ENCODE data around the gene METTL24. TPM values are rescaled to one million over a fixed set of nuclear protein-coding genes. Genes with fewer than 3 reads are reported as not detected.
"Not testable (repeated sequence)": the region's sequence is repeated elsewhere in the genome, so short reads cannot be mapped to it uniquely, and the experiment has no call there.

Gene METTL24
- total and polyA plus RNA-seq, 3 donors from 2014 or later: 3.5 to 6.3 (median 6.0) TPM

GRCh38 chr6:110354153-110354552, 4.0 kb downstream of the METTL24 start:
- Histone ChIP-seq H3K4me3 (no peak overlapping the region), H3K9me3 (no peaks in the 10 kb centered on the region), H3K36me3 (ENCODE audit: low read depth, missing control alignments) (no peaks in the 10 kb centered on the region), H3K4me1 (peaks cover 10% of the 10 kb centered on the region), H3K27ac (no peak overlapping the region), H3K27me3 (no peaks in the 10 kb centered on the region)
- TF ChIP-seq CTCF (IDR thresholded peaks at IDR 0.05) (no peak), POLR2A (IDR thresholded peaks at IDR 0.05) (no peak)
- intact Hi-C loops (cut with DNase I; ENCODE audit: low total_unique reads): no loop called here
- DNase-seq: no peak
- WGBS, 2 donors: 81 to 87% methylated on average over 2 of the region's 2 CpGs

- no peak overlapping the region for H3K4me3 ChIP-seq
- intact Hi-C loops (cut with DNase I; ENCODE audit: low total_unique reads): no loop called here
- 71 to 77% methylated on average over 4 of the region's 4 CpGs for WGBS, 2 donors
- no peaks in the 10 kb centered on the region for H3K9me3 ChIP-seq
- no peak overlapping the region for H3K27ac ChIP-seq
- peaks cover 7% of the 10 kb centered on the region for H3K4me1 ChIP-seq
- H3K36me3 ChIP-seq (ENCODE audit: low read depth, missing control alignments): no peaks in the 10 kb centered on the region
- DNase-seq: no peak
- TF ChIP-seq CTCF (IDR thresholded peaks at IDR 0.05): no peak
- no peak for TF ChIP-seq POLR2A (IDR thresholded peaks at IDR 0.05)
- H3K27me3 ChIP-seq: no peaks in the 10 kb centered on the region
Observed at GRCh38 chr6:110353457-110354001, 4.6 kb downstream of the METTL24 start.

GRCh38 chr6:110352563-110353262, 5.4 kb downstream of the METTL24 start:
- TF ChIP-seq POLR2A (IDR thresholded peaks at IDR 0.05) (no peak), CTCF (IDR thresholded peaks at IDR 0.05) (no peak)
- no peaks in the 10 kb centered on the region for H3K9me3 ChIP-seq
- peak overlapping the region in 1 of 2 donors; percentile 39 for H3K27ac ChIP-seq
- H3K27me3 ChIP-seq: no peaks in the 10 kb centered on the region
- no peak overlapping the region for H3K4me3 ChIP-seq
- 48 to 50% methylated on average over 7 of the region's 7 CpGs for WGBS, 2 donors
- DNase-seq: no peak
- intact Hi-C loops (cut with DNase I; ENCODE audit: low total_unique reads): no loop called here
- H3K36me3 ChIP-seq (ENCODE audit: low read depth, missing control alignments): no peaks in the 10 kb centered on the region
- peaks cover 3% of the 10 kb centered on the region for H3K4me1 ChIP-seq

GRCh38 chr6:110351986-110352385, 6.2 kb downstream of the METTL24 start:
- TF ChIP-seq CTCF (IDR thresholded peaks at IDR 0.05) (no peak), POLR2A (IDR thresholded peaks at IDR 0.05) (no peak)
- Histone ChIP-seq H3K4me1 (peaks cover 3% of the 10 kb centered on the region), H3K36me3 (ENCODE audit: low read depth, missing control alignments) (no peaks in the 10 kb centered on the region), H3K9me3 (no peaks in the 10 kb centered on the region), H3K4me3 (no peak overlapping the region), H3K27me3 (no peaks in the 10 kb centered on the region), H3K27ac (no peak overlapping the region)
- intact Hi-C loops (cut with DNase I; ENCODE audit: low total_unique reads): no loop called here
- 78% methylated on average over 4 of the region's 4 CpGs for WGBS, 2 donors
- no peak for DNase-seq

GRCh38 chr6:110351546-110351945, 6.6 kb downstream of the METTL24 start:
- H3K27ac ChIP-seq: no peak overlapping the region
- intact Hi-C loops (cut with DNase I; ENCODE audit: low total_unique reads): no loop called here
- H3K4me1 ChIP-seq: peaks cover 3% of the 10 kb centered on the region
- no peaks in the 10 kb centered on the region for H3K27me3 ChIP-seq
- no peaks in the 10 kb centered on the region for H3K9me3 ChIP-seq
- no peak overlapping the region for H3K4me3 ChIP-seq
- 87 to 89% methylated on average over 3 of the region's 3 CpGs for WGBS, 2 donors
- TF ChIP-seq CTCF (IDR thresholded peaks at IDR 0.05) (no peak), POLR2A (IDR thresholded peaks at IDR 0.05) (no peak)
- H3K36me3 ChIP-seq (ENCODE audit: low read depth, missing control alignments): no peaks in the 10 kb centered on the region
- DNase-seq: no peak

- H3K4me3 ChIP-seq; H3K27ac ChIP-seq; H3K9me3 ChIP-seq; H3K27me3 ChIP-seq; intact Hi-C loops (cut with DNase I; ENCODE audit: low total_unique reads); H3K4me1 ChIP-seq; DNase-seq; H3K36me3 ChIP-seq (ENCODE audit: low read depth, missing control alignments): not testable (repeated sequence)
- WGBS, 2 donors: 91 to 93% methylated on average over 7 of the region's 7 CpGs
Observed at GRCh38 chr6:110350593-110350992, 7.6 kb downstream of the METTL24 start.
